ENCODE results near the gene SPTLC1. TPM values are rescaled to one million over a fixed set of nuclear protein-coding genes. Genes with fewer than 3 reads are reported as not detected.
A peak's percentile ranks its signal among the peaks of the same experiment; 100 is the strongest.

SPTLC1 gene
- total and polyA plus RNA-seq, 2 of the 13 experiments (the other 11 are each of a cell fraction or from before 2014, with no cell fraction given): 56.2 to 72.5 TPM

DNA sequence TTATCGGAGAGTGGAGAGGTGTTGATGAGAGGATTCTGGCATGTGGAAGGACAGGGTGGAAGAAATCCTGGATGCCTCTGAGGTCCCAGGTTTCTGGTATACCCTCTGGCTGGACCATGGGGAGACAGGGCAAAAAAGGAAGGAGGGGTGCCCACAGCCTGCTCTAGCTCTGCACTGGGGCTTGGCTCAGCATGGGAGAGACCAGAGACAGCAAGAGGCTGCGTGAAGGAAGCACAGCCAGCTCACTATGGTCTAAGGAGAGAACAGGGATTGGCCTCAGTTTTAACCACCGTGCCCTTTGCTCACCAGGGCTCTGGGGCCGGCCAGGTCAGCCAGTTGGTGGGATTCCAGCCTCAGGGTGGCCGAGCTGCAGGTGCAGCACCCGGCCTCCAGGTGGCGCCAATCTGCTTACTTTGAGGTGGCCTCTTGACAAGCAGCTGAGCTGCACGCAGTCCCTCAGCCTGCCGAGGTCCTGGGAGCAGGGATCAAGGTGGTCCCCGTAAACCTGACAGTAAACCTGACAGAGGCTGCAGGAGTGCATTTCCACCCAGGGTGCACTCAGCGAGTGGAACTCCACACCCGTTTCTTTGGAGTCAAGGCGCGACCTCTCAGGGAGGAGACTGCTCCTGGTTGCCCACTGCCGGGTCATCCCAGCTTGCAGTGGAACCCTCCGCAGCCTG lies 25.0 kb upstream of the SPTLC1 start (continued):
- TF ChIP-seq, protein P1, sequence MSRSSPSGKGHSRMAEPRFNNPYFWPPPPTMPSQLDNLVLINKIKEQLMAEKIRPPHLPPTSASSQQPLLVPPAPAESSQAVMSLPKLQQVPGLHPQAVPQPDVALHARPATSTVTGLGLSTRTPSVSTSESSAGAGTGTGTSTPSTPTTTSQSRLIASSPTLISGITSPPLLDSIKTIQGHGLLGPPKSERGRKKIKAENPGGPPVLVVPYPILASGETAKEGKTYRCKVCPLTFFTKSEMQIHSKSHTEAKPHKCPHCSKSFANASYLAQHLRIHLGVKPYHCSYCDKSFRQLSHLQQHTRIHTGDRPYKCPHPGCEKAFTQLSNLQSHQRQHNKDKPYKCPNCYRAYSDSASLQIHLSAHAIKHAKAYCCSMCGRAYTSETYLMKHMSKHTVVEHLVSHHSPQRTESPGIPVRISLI (CRISPR knock-in tag; IDR thresholded peaks at IDR 0.05; ENCODE audit: borderline replicate concordance): no peak
- no peak for TF ChIP-seq DNMT1 (CRISPR knock-in tag; IDR thresholded peaks at IDR 0.05)
- TF ChIP-seq ARID2 (CRISPR knock-in tag; IDR thresholded peaks at IDR 0.05; ENCODE audit: borderline replicate concordance): no peak
- TF ChIP-seq SALL1 (CRISPR knock-in tag; IDR thresholded peaks at IDR 0.05): peak; percentile 73
- TF ChIP-seq, protein P2, sequence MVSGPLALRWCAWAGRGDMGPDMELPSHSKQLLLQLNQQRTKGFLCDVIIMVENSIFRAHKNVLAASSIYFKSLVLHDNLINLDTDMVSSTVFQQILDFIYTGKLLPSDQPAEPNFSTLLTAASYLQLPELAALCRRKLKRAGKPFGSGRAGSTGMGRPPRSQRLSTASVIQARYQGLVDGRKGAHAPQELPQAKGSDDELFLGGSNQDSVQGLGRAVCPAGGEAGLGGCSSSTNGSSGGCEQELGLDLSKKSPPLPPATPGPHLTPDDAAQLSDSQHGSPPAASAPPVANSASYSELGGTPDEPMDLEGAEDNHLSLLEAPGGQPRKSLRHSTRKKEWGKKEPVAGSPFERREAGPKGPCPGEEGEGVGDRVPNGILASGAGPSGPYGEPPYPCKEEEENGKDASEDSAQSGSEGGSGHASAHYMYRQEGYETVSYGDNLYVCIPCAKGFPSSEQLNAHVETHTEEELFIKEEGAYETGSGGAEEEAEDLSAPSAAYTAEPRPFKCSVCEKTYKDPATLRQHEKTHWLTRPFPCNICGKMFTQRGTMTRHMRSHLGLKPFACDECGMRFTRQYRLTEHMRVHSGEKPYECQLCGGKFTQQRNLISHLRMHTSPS (CRISPR knock-in tag; IDR thresholded peaks at IDR 0.05; ENCODE audit: low read depth): peak; percentile 39; the same call in 1 of the 2 replicates
- TF ChIP-seq ZNF124 (CRISPR knock-in tag; IDR thresholded peaks at IDR 0.05): peak; percentile 76; the same call in 1 of the 2 replicates
- TF ChIP-seq ZNF33A (CRISPR knock-in tag; IDR thresholded peaks at IDR 0.05; ENCODE audit: borderline replicate concordance): no peak
- no peak for TF ChIP-seq SOX13 (IDR thresholded peaks at IDR 0.05)
- 0 out of 4 replicates have a peak, but pooled peaks of 1 of the 2 experiments have one; percentile 22 for TF ChIP-seq SOX13 (CRISPR knock-in tag; conservative IDR thresholded peaks at IDR 0.05 in 1 of 2, IDR thresholded peaks at IDR 0.05 in 1 of 2)
- TF ChIP-seq, protein P3, sequence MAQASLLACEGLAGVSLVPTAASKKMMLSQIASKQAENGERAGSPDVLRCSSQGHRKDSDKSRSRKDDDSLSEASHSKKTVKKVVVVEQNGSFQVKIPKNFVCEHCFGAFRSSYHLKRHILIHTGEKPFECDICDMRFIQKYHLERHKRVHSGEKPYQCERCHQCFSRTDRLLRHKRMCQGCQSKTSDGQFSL (CRISPR knock-in tag; IDR thresholded peaks at IDR 0.05): no peak
- no peak for TF ChIP-seq TARDBP (CRISPR knock-in tag; IDR thresholded peaks at IDR 0.05)
- no peak for TF ChIP-seq RBAK (CRISPR knock-in tag; IDR thresholded peaks at IDR 0.05)
- TF ChIP-seq, protein P4, sequence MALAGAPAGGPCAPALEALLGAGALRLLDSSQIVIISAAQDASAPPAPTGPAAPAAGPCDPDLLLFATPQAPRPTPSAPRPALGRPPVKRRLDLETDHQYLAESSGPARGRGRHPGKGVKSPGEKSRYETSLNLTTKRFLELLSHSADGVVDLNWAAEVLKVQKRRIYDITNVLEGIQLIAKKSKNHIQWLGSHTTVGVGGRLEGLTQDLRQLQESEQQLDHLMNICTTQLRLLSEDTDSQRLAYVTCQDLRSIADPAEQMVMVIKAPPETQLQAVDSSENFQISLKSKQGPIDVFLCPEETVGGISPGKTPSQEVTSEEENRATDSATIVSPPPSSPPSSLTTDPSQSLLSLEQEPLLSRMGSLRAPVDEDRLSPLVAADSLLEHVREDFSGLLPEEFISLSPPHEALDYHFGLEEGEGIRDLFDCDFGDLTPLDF (CRISPR knock-in tag; IDR thresholded peaks at IDR 0.05): no peak
- TF ChIP-seq, protein P5, sequence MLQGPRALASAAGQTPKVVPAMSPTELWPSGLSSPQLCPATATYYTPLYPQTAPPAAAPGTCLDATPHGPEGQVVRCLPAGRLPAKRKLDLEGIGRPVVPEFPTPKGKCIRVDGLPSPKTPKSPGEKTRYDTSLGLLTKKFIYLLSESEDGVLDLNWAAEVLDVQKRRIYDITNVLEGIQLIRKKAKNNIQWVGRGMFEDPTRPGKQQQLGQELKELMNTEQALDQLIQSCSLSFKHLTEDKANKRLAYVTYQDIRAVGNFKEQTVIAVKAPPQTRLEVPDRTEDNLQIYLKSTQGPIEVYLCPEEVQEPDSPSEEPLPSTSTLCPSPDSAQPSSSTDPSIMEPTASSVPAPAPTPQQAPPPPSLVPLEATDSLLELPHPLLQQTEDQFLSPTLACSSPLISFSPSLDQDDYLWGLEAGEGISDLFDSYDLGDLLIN (CRISPR knock-in tag; IDR thresholded peaks at IDR 0.05; ENCODE audit: borderline replicate concordance): 0 out of 2 replicates have a peak, but pooled peaks have one; percentile 52
- peak; percentile 74; the same call in 1 of the 2 replicates for TF ChIP-seq ZBTB20 (CRISPR knock-in tag; IDR thresholded peaks at IDR 0.05; ENCODE audit: borderline replicate concordance, low read depth)
- peak; percentile 77; the same call in 1 of the 2 replicates for TF ChIP-seq TSC22D2 (CRISPR knock-in tag; IDR thresholded peaks at IDR 0.05; ENCODE audit: borderline replicate concordance)
- TF ChIP-seq, protein P6, sequence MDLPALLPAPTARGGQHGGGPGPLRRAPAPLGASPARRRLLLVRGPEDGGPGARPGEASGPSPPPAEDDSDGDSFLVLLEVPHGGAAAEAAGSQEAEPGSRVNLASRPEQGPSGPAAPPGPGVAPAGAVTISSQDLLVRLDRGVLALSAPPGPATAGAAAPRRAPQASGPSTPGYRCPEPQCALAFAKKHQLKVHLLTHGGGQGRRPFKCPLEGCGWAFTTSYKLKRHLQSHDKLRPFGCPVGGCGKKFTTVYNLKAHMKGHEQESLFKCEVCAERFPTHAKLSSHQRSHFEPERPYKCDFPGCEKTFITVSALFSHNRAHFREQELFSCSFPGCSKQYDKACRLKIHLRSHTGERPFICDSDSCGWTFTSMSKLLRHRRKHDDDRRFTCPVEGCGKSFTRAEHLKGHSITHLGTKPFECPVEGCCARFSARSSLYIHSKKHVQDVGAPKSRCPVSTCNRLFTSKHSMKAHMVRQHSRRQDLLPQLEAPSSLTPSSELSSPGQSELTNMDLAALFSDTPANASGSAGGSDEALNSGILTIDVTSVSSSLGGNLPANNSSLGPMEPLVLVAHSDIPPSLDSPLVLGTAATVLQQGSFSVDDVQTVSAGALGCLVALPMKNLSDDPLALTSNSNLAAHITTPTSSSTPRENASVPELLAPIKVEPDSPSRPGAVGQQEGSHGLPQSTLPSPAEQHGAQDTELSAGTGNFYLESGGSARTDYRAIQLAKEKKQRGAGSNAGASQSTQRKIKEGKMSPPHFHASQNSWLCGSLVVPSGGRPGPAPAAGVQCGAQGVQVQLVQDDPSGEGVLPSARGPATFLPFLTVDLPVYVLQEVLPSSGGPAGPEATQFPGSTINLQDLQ (CRISPR knock-in tag; IDR thresholded peaks at IDR 0.05): no peak
- TF ChIP-seq ZNF552 (CRISPR knock-in tag; IDR thresholded peaks at IDR 0.05; ENCODE audit: borderline replicate concordance): no peak
- TF ChIP-seq, protein P7, sequence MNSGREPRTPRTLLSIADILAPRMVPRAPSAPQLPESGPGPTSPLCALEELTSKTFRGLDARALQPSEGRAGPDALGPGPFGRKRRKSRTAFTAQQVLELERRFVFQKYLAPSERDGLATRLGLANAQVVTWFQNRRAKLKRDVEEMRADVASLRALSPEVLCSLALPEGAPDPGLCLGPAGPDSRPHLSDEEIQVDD (CRISPR knock-in tag; IDR thresholded peaks at IDR 0.05; ENCODE audit: borderline replicate concordance): peak; percentile 54; the same call in 1 of the 2 replicates
